ENCODE results near the gene ZNF512B. TPM values are rescaled to one million over a fixed set of nuclear protein-coding genes. Genes with fewer than 3 reads are reported as not detected.

The ZNF512B gene
- total RNA-seq, 1 experiment from 2014 or later = 10.3 TPM

DNA sequence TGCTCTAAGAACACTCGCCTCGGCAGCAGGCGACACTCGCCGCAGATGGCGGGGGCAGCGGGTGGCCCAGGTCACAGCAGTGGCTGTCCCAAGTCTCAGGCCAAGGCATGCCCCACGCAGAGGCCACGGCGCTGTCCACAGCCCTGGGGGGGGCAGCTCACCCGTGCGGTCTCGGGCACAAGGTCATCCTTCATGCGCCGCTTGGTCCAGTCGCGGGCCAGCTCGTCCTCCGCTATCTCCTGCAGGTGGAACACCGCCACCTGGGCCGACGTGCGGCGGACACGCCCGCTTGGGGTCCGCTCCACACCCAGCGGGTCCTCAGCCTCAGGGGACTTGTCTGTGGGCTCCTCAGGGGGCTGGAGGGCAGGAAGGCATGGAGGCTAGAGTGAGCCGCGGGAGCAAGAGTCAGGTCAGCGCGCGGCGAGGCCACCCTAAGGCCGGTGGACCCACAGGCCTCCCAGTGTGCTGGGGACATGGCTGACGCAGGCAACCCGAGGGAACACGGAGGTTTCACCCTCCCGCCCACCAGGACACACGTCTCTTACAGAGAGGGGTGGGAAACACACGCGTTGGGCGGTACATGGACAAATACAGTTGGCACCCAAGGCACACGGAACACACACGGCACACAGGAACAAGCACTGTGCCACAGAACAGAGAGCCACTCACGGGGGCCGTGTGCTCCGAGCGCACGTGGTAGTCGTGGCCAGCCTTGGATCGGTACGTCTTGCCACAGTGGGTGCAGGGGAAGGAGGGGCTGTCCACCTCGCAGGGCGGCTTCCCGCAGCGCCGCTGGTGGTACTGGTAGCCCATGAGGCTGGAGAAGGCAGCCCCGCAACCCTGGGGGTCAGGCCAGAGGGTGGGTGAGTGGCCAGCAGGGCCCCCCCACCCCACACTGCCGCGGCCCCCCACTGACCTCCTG, 7.0 kb downstream of the ZNF512B start:
- ChIA-PET RAD21 (ENCODE audit: low non-redundant PET in 1 of 2, low total read pairs in 2 of 2, uncharacterized antibody in 2 of 2, unreplicated experiment in 2 of 2) (no interaction called here), POLR2A (no interaction called here), CTCF (no interaction called here)
- H3K9me2 ChIP-seq (ENCODE audit: insufficient read depth) = no peaks in the 10 kb centered on the region
- no TSS peak for BruUV-seq (replicated peaks)
- peaks cover 11 to 15% of the 10 kb centered on the region in 2 experiments; a peak in 3 of 4 replicates for H3K4me1 ChIP-seq (ENCODE audit: control insufficient read depth in 1 of 2, insufficient read depth in 2 of 2, low read length in 2 of 2)
- no peaks in the 10 kb centered on the region for H3K79me2 ChIP-seq (ENCODE audit: insufficient read depth, low read length)
- no peak overlapping the region for H3K4me2 ChIP-seq (ENCODE audit: low read length)
- no peak for ATAC-seq
- no peak overlapping the region for H3K9ac ChIP-seq (ENCODE audit: low read length)
- no peak overlapping the region for H2AFZ ChIP-seq (ENCODE audit: low read depth, low read length, poor library complexity, severe bottlenecking)
- peaks cover 0 to 5% of the 10 kb centered on the region in 2 experiments; a peak in 2 of 4 replicates for H3K36me3 ChIP-seq (ENCODE audit: control insufficient read depth in 1 of 2, insufficient read depth in 2 of 2, low read length in 2 of 2)
- no peak for TF ChIP-seq FOSL1 (IDR thresholded peaks at IDR 0.05; ENCODE audit: low read depth)
- no peak for TF ChIP-seq ATF3 (IDR thresholded peaks at IDR 0.05)
- no peaks in the 10 kb centered on the region for H3K27me3 ChIP-seq (ENCODE audit: insufficient read depth, low read length)
- no peak for DNase-seq (ENCODE audit: low read depth, low spot score)
- intact Hi-C loops (cut with micrococcal nuclease) = no loop called here
- H3K4me3 ChIP-seq (replicated peaks in 1 of 2; ENCODE audit: low read depth in 1 of 2, low read length in 2 of 2) = no peak overlapping the region
- H3K9me3 ChIP-seq (ENCODE audit: control insufficient read depth in 1 of 2, insufficient read depth in 1 of 2, low read depth in 1 of 2, low read length in 2 of 2) = no peaks in the 10 kb centered on the region
- no peaks in the 10 kb centered on the region for H4K20me1 ChIP-seq (ENCODE audit: insufficient read depth)
- H3K27ac ChIP-seq (ENCODE audit: low read depth, low read length) = no peak overlapping the region

DNA sequence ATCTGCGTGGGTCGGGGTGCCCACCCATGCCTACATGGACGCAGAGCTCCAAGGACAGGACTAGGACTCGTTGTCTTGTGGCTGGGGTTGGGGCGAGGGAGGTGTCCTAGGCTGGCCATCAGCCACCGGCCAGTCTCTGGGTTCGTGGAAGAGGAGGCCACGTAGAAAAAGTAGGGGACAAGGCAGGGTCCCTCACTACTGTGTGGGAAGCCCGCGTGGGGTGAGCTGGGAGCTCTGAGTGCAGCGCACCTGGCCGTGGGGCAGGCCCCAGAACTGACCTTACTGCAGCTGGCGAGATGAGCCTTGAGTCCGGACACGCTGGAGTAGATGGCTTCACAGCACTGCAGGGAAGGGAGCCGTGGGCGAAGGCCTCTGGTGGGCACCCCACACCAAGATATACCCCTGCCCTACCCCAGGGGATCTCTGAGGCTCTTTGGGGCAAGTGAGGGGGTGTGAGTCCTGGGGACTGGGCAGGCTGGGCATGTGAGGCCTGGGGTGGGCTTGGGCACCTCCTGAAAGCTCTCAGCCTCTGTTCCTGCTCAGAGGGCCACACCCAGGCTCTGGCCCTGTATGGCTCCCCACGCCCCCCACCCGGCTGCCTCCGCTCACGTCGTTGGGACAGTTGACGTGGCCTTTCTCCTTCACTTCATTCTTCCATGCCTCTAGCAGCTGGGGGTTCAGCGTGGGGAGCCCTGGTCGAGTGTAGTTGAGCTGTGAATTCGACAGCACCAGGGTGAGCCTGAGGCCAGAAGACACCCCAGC, 7.9 kb downstream of the ZNF512B start:
- CTCF ChIA-PET = no interaction called here
- POLR2A ChIA-PET = no interaction called here
- RAD21 ChIA-PET (ENCODE audit: low non-redundant PET in 1 of 2, low total read pairs in 2 of 2, uncharacterized antibody in 2 of 2, unreplicated experiment in 2 of 2) = no interaction called here
- TF ChIP-seq FOSL1 (IDR thresholded peaks at IDR 0.05; ENCODE audit: low read depth) (no peak), POLR2A (IDR thresholded peaks at IDR 0.05; ENCODE audit: borderline replicate concordance, extremely low read depth, insufficient read depth, insufficient read length) (no peak), TCF7L2 (IDR thresholded peaks at IDR 0.05; ENCODE audit: borderline replicate concordance, extremely low read depth, insufficient read depth, insufficient read length) (no peak), CEBPB (IDR thresholded peaks at IDR 0.05; ENCODE audit: low read depth) (no peak), ATF3 (IDR thresholded peaks at IDR 0.05) (no peak), CBX3 (IDR thresholded peaks at IDR 0.05; ENCODE audit: low read depth) (no peak), YY1 (IDR thresholded peaks at IDR 0.05; ENCODE audit: extremely low read depth, insufficient replicate concordance, low read depth, low read length) (no peak), REST (IDR thresholded peaks at IDR 0.05; ENCODE audit: low read depth) (no peak)
- TF ChIP-seq, protein P1, sequence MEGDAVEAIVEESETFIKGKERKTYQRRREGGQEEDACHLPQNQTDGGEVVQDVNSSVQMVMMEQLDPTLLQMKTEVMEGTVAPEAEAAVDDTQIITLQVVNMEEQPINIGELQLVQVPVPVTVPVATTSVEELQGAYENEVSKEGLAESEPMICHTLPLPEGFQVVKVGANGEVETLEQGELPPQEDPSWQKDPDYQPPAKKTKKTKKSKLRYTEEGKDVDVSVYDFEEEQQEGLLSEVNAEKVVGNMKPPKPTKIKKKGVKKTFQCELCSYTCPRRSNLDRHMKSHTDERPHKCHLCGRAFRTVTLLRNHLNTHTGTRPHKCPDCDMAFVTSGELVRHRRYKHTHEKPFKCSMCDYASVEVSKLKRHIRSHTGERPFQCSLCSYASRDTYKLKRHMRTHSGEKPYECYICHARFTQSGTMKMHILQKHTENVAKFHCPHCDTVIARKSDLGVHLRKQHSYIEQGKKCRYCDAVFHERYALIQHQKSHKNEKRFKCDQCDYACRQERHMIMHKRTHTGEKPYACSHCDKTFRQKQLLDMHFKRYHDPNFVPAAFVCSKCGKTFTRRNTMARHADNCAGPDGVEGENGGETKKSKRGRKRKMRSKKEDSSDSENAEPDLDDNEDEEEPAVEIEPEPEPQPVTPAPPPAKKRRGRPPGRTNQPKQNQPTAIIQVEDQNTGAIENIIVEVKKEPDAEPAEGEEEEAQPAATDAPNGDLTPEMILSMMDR (IDR thresholded peaks at IDR 0.05 in 2 of 3, conservative IDR thresholded peaks at IDR 0.05 in 1 of 3; ENCODE audit: borderline replicate concordance in 1 of 3, insufficient read depth in 1 of 3, low read depth in 2 of 3, low read length in 2 of 3) = no peak

More for the DNA sequence above, 7.9 kb downstream of the ZNF512B start:
- Histone ChIP-seq H3K36me3 (ENCODE audit: control insufficient read depth in 1 of 2, insufficient read depth in 2 of 2, low read length in 2 of 2) (peaks cover 0 to 5% of the 10 kb centered on the region in 2 experiments; a peak in 2 of 4 replicates), H3K4me1 (ENCODE audit: control insufficient read depth in 1 of 2, insufficient read depth in 2 of 2, low read length in 2 of 2) (peaks cover 11 to 23% of the 10 kb centered on the region in 2 experiments; a peak in 3 of 4 replicates), H2AFZ (ENCODE audit: low read depth, low read length, poor library complexity, severe bottlenecking) (no peak overlapping the region), H3K9ac (ENCODE audit: low read length) (no peak overlapping the region), H4K20me1 (ENCODE audit: insufficient read depth) (no peaks in the 10 kb centered on the region), H3K27ac (ENCODE audit: low read depth, low read length) (no peak overlapping the region), H3K9me2 (ENCODE audit: insufficient read depth) (no peaks in the 10 kb centered on the region), H3K79me2 (ENCODE audit: insufficient read depth, low read length) (no peaks in the 10 kb centered on the region), H3K9me3 (ENCODE audit: control insufficient read depth in 1 of 2, insufficient read depth in 1 of 2, low read depth in 1 of 2, low read length in 2 of 2) (no peaks in the 10 kb centered on the region), H3K4me3 (replicated peaks in 1 of 2; ENCODE audit: low read depth in 1 of 2, low read length in 2 of 2) (no peak overlapping the region), H3K27me3 (ENCODE audit: insufficient read depth, low read length) (no peaks in the 10 kb centered on the region), H3K4me2 (ENCODE audit: low read length) (no peak overlapping the region)
- intact Hi-C loops (cut with micrococcal nuclease) = no loop called here
- no peak for ATAC-seq
- no TSS peak for BruUV-seq (replicated peaks)
- DNase-seq (ENCODE audit: low read depth, low spot score) = no peak

All from HCT116 (cell line).